GM18511 (cell line): ENCODE data around the gene APC2.
"Not testable (repeated sequence)": the region's sequence is repeated elsewhere in the genome, so short reads cannot be mapped to it uniquely, and the experiment has no call there.

ENCODE experiments used
- ATAC-seq: cut with Tn5 transposase; IDR thresholded peaks from one replicate; pipeline ENCODE4 v1.9.1; 2021; ENCODE audit warnings: mild to moderate bottlenecking, moderate library complexity; ENCODE audit not compliant: unreplicated experiment

The APC2 gene

DNA sequence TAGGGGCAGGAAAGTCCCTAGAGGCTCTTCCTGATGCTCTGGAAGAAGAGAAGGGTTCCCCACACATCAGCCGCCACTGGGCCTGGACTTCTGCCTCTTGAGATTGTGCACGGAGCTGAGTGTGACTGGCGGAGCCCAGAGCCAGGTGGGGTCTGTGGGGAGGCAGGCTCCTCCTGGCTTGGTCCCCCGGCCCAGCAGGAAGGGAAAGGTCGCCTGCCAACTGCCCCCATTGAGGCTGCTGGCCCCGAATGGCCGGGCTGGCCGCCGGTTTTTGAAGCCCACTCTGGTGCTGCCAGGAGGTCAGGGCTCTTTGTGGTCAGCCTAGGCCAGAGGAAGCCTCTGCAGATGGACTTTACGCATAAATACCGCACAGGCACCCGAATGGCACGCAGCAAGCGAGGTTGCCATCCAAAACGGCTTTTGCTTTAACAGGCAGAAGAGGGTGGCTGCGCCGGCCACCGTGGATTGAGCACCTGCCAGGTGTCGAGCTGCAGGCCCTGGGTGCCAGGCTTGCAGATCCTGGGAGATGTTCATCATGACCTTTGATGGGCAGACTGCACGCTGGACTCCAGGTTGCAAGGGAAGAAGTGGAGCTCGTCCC is 37.5 kb upstream of the APC2 start:
- ATAC-seq = no peak

DNA sequence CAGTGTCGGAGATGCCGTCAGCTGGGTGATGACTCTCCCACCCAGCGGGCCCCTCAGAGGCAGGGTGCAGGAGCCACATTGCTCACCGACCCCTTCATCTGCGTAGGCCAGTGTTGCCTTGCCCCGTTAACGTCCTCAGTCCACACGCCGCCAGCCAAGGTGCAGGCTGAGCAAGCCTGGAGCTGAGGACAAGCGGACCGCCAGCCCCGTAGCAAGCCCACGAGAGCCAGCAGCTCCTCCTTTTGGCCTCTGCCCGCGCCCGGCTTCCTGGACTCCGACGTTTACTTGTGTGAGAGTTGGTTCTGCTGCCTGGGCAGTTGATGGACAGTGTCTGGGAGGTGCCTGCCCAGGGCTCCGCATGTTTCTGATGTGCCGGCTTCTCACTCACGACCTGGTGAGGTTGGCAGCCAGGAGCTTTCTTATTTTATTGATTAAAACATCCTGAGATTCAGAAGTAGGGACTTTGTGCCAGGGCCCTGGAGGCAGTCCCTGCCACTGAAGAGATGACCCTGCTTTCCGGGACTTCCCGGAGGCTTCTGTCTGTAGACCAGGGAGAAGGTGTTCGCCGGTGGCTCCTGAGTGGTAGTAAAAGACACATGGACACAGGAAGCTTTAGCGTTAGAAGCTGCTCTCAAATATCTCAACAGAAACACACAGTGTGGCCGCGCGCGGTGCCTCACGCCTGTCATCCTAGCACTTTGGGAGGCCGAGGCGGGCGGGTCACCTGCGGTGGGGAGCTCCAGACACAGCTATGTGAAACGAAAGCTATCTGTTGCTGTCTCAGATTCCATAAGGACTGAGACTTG is 36.7 kb upstream of the APC2 start:
- ATAC-seq = no peak

DNA sequence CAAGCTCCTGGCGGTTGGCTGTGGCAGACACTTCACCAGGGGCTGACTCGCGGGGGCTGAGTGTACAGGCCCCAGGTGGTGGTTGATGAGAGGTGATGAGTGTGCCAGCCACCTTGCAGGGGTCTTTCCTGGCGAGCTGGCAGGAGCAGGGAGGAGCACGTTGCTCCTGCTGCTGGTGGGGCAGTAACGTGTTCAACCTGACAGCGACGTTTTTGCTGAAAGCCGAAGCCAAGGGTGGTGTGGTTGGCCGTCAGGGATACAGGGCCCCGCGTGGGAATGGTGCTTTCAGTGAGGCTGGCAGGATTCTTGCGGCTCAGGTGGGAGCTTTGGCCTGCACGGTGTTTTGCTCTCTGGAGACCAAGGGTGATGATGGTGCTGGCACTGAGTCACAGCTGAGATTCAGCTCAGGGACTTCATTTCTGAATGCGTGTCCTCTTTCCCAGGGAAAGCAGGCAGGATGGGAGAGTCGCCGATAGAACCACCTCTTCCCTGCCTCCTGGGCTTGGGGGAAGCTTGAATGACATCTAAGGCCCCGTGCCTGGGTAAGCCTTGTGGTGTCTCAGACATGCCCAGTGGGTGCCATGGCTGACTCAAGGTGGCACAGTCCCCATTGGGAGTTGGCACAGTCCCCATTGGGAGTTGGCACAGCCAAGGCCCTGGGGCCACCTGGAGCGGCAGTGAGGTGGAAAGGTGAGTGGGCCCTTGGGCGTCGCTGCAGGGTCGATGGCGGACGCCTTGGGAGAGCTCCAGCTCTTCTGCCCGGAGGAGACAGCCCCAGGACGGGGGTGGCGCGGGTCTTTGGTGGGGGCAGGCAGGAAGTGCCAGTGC is 33.7 kb upstream of the APC2 start:
- ATAC-seq = no peak

DNA sequence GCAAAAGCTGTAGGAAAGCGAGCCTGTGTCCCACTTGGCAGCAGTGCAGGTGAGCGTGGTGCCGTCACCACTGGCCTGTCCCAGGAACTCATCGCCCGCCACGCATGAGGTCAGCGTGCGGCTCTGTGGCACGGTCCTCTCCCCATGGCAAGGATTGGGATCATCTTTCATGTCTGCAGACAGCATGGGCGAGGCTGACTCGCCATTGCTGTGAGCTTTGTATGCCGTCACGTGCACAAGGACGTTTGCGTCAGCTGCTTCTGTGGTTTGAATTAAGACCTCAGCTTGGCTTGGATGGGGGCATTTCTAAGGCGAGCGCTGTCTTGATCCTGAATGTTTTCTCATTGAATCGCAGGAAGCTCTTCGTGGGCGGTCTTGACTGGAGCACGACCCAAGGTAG is 32.8 kb upstream of the APC2 start:
- no peak for ATAC-seq

DNA sequence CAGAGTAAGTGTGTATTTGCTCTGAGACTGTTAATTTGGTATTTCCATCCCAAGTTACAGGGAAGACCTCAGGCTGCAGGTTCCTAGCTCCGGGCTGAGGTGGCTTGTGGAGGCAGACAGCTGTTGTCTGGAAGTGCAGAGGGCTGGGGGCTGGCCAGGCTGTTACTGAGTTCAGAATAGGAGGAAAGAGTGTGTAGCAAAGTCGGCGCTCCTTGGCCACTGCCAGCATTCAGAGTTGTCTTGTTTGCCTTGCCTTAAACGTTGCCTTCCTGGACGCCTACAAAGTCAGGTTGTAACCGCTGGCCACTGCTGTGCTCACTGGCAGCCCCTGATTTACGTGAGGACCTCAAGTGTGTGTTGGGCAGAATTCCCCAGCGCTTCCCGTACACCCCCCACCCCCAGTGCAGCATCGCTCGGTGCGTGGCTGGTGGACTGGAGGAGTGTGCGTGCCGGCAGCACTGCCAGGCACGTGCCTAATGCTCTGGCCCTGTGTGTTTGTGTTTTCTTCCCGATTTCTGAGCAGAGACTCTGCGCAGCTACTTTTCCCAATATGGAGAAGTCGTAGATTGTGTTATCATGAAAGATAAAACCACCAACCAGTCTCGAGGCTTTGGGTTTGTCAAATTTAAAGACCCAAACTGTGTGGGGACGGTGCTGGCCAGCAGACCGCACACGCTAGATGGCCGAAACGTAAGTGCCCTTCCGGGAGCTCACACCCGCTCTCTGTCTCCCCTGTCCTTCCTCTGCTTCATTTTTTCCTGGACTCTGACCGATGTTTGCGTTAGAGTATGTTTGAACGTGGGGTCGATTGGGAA is 32.0 kb upstream of the APC2 start:
- ATAC-seq = no peak

DNA sequence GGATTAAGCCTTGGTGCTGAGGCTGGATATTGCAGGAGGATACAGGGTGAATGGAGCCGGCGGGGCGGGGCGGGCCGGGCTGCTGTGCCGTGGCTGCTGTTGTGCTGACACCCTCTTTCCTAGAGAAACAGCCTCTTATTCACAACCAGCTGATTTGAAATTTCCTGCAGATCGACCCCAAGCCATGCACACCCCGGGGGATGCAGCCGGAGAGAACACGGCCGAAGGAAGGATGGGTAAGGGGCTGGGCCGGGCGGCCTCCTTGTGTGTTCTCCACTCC is 31.5 kb upstream of the APC2 start:
- no peak for ATAC-seq

DNA sequence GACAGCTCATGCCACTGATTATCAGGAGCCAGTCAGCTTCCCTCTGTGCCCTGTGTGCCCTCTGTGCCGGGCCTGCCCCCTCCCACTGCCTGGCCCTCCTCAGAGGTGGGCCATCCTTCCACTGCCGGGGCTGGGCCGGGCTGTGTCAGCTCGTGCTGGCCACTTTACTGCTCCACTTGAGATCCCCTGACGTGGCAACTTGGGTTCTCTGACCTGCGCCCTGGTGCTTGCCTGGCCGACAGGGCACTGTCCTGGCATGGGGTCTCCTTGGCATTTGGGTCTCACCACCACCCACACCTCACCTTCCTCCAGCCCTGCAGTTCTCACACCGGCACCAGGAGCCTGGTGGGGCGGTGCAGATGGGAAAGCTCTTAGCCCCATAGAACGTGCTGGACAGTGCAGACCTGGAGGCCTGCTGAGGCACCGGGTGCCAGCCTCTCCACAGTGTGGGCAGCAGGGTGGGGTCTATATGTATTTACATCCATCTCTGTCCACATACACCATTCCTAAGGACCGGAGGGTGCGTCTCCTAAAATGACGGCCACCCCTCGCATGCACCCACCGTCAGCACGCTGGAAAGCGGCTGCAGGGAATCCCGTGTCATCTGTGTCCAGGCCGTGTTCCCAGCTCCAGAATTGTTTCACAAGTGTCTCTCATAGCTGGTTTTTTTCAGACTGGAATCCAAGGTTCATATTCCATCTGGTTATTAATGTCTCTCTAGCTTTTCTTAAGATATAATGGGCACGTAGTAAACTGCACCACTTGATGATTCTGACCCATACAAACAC is 30.8 kb upstream of the APC2 start:
- no peak for ATAC-seq

DNA sequence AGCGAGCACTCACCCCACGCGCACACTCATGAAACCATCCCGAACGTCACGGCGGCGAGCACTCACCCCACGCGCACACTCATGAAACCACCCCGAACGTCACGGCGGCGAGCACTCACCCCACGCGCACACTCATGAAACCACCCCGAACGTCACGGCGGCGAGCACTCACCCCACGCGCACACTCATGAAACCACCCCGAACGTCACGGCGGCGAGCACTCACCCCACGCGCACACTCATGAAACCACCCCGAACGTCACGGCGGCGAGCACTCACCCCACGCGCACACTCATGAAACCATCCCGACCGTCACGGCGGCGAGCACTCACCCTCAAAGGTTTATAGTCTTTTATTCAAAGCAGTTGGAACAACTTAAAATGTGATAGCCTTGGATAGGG is 29.8 kb upstream of the APC2 start:
- not testable (repeated sequence) for ATAC-seq

DNA sequence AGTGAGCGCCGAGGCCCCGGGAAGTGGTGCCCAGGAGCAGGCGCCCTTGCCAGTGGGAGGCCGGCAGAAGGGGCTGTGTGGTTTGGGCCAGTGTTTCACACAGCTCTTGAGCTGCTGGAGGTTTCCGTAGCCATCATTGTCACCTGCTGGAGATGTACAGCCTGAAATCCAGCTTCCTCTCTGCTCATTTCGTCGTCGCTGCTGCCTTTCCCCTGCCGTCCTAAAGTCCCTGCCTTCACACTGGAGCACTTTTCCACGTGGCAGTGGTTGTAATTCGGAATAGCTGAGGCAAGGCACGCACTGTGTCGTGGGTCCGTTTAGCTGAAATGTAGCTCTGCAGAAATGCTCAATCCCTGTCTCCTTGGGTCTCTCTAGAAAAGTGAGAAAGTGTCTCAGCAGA is 29.3 kb upstream of the APC2 start:
- ATAC-seq = no peak

DNA sequence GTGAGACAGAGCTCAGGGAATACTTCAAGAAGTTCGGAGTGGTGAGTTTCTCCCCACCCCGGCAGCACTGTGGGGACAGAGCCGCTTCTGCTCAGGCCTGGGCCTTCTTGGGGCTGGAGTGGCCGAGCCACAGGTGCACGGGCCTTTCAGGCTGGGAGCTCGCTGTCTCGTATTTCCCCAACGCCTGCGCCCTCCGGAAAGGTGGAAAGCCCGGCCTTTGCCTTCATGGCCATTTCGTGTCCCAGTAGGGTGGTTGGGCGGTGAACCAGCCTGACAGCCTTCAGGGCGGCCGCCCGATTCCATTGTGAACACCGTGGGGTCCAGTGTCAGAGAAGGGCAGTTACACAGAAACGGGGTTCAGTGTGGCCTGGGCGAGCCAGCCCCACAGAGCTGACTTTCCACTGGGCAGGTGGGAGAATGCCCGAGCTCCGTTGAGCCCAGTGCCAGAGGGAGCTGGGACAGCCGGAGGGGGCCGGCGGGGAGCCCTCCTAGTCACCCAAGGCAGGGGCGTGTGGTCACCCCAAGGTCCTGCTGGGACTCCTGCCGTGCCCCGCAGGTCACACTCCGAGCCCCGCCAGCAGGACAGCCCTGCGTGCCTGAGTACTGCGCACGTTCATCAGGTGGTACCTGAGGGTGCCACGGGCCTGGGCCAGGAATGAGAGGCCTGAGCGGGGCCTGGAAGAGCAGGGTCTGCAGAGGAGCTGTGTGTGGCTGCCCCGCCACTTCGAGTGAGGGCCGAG is 28.5 kb upstream of the APC2 start:
- no peak for ATAC-seq

DNA sequence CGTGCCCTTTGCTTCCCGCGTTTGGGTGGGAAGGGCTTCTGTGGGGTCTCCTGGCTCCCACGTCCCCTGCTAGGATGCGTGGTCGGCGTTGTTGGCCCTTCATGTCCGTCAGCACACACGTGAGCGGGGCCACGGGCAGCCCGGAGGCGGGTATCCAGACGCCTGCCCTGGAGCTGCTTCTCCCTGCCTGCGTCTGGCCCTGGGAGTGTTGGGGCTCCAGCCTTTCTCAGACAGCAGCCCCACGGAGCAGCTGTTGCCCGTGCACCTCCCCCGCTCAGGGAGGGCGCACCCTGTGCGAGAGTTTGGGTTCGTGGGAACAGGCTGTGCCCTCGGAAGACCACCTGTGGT is 28.0 kb upstream of the APC2 start:
- ATAC-seq = no peak

DNA sequence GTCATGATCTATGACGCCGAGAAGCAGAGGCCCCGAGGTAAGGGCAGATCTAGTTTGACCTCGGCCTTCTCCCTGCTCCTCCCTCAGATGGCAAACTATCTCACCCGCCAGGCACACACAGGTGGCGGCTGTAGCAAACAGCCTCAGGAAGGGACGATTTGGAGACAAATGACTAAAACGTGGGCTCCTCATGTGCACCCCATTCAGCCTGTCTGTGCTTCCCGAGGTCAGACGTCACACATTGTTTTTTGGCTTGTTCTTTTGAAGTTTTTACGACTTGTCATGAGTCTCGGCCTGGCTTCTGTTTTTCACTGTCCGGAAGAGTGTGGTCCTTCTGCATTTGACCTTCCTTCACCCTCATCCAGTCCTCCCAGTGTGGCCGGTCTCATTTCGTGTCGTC is 27.6 kb upstream of the APC2 start:
- no peak for ATAC-seq

DNA sequence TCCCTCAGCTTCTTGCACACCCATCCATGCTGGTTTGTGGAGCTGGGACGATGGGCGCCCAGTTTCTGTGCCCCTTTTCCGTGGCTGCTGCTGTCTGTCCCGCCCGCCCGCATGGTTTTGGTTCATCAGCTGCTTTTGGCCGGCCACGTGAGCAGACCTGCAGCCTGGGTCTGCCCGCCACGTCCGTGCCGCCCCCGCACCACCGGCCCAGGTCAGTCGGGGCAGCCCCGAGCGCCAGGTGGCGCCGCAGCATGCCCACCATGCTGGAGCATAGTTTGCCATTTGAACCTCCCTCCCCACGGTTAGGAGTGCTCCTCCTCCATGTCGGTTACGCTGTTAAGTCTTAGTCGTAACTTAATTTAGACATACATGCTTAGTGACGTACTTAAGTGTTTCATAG is 27.0 kb upstream of the APC2 start:
- ATAC-seq = no peak

DNA sequence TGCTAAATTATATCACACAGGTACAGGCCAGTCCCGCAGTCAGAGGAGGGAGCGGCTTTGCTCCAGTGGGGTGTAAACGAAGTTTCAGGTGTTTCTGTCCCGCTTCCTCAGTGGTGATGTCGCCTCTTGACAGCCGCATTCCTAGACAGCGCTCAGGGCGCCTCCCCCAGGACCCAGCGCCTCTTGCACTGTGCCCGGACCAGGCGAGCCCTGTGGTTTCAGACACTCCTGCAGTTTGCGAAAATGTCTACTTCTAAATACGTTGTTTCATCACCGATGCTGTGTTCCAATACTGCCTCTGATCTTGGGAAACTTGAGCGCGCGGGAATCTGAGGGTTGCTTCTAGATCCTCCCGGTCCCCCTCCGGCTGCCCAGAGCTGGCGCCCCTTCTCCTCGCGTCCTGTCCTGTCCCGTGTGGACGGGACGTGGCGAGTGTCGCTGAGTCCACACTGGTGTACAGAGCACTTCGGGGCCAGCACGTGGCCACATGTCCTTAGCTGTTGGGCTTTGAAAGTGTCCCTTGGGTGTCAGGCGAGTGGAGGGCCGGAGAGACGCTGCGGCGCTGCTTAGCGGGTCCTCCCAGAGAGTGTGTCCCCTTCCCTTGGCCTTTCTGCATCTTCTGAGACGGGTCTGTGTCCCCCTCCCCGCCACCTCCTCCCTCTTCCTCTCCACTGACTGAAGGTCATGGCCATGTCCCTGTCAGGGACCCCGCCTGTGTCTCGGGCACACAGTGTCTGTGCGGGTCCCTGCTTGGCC is 26.3 kb upstream of the APC2 start:
- ATAC-seq = no peak

DNA sequence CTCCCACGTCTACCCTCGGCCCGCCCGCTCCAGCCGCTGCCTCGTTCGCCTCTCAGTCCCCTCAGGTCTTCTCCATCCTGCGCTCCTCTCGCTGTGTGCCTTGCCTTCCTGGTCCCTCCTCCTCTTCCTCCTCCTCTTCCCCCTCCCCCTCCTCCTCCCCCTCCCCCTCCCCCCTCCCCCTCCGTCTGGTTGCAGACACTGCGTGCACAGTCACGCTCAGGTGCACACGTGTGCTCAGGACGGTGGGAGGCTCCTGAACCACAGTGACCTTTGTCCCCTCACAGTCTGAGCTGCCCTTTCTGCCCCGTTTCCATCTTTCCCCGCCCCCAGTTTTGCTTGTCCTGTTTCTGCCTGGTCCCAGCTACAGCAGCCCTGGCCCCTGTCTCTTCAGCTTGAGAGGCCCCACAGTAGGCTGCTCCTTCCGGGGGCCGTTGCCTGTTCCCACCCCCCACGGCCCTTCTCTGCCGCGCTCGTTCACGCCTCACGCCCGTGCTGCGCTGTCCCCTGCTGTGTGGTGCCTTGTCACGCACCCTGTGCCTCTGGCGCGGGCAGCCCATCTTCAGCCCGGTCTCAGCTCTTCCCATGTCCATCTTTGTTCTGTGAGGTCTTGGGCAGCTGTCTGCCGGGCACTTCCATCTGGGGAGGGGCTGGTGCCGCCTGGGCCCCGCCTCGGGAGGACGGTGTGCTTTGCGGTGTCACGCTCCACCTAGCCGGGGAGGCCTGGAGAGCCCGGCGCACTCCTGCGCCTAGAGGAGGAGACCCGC is 25.5 kb upstream of the APC2 start:
- ATAC-seq = no peak

DNA sequence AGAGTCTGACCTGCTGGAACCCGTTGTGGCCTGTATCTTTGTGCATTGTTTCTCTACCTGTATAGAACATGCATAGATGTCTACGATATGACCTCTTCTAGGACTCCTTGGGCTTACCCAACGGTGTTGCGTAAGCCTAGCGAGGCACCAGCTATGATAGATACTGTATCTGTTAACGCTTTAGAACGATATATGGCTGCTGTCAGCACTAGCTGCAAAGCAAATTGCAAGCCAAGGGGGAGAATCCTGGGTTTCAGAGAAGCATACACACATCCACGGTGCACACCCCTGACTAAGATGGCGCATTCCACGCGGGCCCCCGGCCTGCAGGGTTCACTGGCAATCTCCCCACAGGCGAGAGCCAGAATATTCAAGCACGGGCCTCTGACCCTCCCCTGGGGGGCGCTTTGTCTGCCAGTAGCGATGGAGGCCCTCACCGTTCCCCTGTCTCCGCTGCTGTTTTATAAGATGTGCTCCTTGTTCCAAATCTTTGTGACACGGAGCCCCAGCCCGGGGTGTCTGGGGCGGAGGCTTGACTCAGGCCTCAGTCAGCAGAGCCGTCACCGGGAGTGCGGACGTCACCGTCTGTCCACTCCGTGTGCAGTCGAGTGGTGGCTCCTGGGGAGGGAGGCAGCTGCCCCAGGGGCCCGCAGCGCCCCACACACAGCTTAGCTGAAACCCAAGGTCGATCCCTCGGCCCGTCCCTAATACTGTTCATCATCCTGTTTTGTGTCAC is 24.7 kb upstream of the APC2 start:
- no peak for ATAC-seq

DNA sequence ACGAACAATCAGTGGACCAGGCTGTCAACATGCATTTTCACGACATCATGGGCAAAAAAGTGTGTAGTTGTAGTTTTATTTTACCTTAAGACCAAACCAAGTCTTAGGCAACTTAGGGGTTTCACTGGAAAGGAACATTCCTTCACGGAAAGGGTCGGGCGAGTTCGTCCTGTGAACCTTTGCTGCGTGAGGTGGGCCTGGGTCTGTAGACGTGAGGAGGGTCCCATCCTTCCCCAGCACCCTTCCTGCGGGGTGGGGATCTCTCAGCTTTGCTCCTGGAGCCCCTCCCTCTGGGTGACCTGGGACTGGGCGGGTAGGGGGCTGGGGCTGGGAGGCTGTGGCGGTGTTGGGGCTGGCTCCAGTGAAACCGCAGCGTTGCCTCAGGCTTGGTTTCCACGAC is 24.0 kb upstream of the APC2 start:
- no peak for ATAC-seq

DNA sequence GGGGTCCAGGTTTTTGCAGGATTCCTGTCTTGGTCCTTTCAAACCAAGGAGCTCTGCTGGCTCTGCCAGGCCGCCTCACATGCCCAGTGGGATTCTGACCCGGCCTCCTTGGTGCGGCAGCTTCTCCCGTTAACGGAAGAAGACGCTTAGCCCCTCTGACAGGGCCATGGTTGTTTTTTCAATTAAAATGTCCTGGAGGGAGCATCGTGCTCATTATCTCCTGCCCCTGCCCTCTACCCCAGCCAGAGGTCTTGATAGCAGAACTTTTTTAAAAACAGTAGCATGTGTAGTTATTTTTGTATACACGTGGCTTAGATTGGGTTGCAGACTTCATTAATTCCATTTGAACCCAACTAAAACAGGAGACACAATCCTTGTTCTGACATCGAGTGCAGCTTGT is 23.2 kb upstream of the APC2 start:
- ATAC-seq = no peak
